Mesothelial cell of epicardium (in vitro differentiated cells): Measurements from ENCODE around the gene TSPEAR. TPM values are rescaled to one million over a fixed set of nuclear protein-coding genes. Genes with fewer than 3 reads are reported as not detected.

Experiments used
- DNase-seq, 2 experiments: peaks; one replicate each; pipeline ENCODE4 v3.0.0; 2021; ENCODE audit warnings: low spot score in 2 of 2; ENCODE audit not compliant: unreplicated experiment in 2 of 2
- H3K27ac Mint-ChIP-seq: 2 replicates; pipeline ENCODE4 v1.8.0; 2021; ENCODE audit warnings: mixed read lengths
- H3K27me3 Mint-ChIP-seq: 2 replicates; pipeline ENCODE4 v1.8.0; 2021; ENCODE audit warnings: low read depth, mixed read lengths
- H3K36me3 Mint-ChIP-seq: 2 replicates; pipeline ENCODE4 v1.8.0; 2021; ENCODE audit warnings: mixed read lengths
- H3K4me1 Mint-ChIP-seq: 2 replicates; pipeline ENCODE4 v1.8.0; 2021; ENCODE audit warnings: mixed read lengths
- H3K4me3 Mint-ChIP-seq: 2 replicates; pipeline ENCODE4 v1.8.0; 2021; ENCODE audit warnings: mild to moderate bottlenecking, moderate library complexity, mixed read lengths
- H3K9me3 Mint-ChIP-seq: 2 replicates; pipeline ENCODE4 v1.8.0; 2021; ENCODE audit warnings: mixed read lengths
- total RNA-seq: library from RNA; stranded (reverse); gene quantifications from 3 replicates; pipeline ENCODE4 v1.2.1, GENCODE V29; 2021
- TF ChIP-seq, protein P1 (sequence below): fragments of 200-600 bp; sonication (generic); IDR thresholded peaks from one replicate; pipeline ENCODE4 v1.5.0; 2021; ENCODE audit warnings: antibody characterized with exemption; ENCODE audit not compliant: unreplicated experiment

The TSPEAR gene
- total RNA-seq, 1 donor from 2014 or later: 0.11 TPM

DNA sequence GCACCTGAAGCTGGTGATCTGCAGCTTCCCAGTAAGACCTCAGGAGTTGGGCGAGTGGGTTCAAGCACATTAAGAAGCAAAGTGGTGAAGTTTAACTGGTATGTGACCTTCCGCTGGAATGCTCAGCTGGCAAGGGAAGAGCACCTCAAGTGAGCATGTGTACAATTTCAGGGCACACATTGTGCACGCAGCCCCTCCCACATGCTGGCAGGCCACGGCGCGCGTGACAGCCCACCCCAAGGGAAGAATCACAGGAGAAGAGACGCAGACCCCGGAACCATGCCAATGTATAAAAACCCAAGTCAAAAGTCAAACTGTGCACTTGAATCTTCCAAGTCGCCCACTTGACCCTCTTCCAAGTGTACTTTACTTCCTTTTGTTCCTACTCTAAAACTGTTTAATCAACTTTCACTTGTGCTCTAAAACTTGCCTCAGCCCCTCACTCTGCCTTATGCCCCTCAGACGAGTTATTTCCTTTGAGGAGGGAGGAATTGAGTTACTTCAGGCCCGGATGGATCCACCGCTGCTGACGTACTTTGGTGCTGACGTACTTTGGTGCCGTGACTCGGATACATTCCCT lies 236.0 kb downstream of the TSPEAR start:
- H3K27ac Mint-ChIP-seq: no peak overlapping the region
- no peak overlapping the region for H3K4me3 Mint-ChIP-seq
- no peaks in the 10 kb centered on the region for H3K36me3 Mint-ChIP-seq
- TF ChIP-seq, protein P1, sequence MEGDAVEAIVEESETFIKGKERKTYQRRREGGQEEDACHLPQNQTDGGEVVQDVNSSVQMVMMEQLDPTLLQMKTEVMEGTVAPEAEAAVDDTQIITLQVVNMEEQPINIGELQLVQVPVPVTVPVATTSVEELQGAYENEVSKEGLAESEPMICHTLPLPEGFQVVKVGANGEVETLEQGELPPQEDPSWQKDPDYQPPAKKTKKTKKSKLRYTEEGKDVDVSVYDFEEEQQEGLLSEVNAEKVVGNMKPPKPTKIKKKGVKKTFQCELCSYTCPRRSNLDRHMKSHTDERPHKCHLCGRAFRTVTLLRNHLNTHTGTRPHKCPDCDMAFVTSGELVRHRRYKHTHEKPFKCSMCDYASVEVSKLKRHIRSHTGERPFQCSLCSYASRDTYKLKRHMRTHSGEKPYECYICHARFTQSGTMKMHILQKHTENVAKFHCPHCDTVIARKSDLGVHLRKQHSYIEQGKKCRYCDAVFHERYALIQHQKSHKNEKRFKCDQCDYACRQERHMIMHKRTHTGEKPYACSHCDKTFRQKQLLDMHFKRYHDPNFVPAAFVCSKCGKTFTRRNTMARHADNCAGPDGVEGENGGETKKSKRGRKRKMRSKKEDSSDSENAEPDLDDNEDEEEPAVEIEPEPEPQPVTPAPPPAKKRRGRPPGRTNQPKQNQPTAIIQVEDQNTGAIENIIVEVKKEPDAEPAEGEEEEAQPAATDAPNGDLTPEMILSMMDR: no peak
- no peaks in the 10 kb centered on the region for H3K4me1 Mint-ChIP-seq
- DNase-seq: no peak
- H3K9me3 Mint-ChIP-seq: no peaks in the 10 kb centered on the region
- H3K27me3 Mint-ChIP-seq: peaks cover 1% of the 10 kb centered on the region

DNA sequence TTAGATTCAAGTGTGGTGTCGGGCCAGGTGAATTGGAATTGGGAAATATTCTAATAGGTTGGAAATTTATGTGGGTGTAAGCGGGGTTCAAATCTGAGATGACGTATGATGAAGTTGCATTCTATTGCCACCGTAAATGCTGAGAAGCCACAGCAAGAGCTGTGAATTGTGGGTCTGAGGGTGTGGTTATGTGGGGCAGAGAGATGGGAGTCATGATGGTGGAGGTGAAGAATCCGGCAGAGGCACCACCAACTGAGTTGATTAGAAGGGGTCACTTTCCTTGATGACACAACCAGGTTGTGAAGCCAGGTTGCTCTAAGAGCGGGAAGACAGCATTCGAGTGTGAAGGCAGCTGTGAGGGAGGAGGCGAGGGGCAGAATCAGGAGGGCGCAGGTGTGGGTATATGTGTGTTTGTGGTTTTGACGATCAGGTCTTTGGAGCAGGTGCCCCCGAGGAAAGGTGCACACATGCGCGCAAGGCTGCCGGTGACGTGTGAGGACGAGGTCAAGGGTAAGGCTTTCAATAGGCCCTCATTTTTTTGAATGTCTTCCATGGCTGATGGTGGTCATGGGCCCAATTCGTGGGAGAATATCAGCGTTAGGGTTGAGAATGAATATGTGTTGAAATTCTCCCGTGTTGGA lies 237.3 kb downstream of the TSPEAR start:
- H3K36me3 Mint-ChIP-seq: no peaks in the 10 kb centered on the region
- no peak overlapping the region for H3K4me3 Mint-ChIP-seq
- peaks cover 1% of the 10 kb centered on the region for H3K27me3 Mint-ChIP-seq
- no peaks in the 10 kb centered on the region for H3K9me3 Mint-ChIP-seq
- DNase-seq: no peak
- TF ChIP-seq, protein P1: no peak
- H3K27ac Mint-ChIP-seq: no peak overlapping the region
- no peaks in the 10 kb centered on the region for H3K4me1 Mint-ChIP-seq

DNA sequence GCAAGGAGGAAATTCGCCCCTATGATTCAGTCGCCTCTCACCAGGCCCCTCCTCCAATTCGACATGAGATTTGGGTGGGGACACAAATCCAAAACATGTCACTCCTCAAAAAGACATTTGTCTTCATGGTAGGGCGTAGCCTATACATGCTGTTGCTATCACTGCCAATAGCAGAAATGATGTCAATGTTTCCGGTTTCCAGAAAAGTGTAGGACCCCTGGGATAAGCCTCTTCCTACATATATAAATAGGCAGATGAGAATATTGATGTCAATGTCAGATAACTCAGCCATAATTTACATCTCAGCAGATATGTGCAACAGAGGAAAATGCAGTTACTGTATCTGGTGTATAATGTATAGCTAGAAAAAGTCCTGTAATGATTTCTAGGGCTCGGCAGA lies 239.4 kb downstream of the TSPEAR start:
- H3K36me3 Mint-ChIP-seq: no peaks in the 10 kb centered on the region
- no peak overlapping the region for H3K27ac Mint-ChIP-seq
- H3K4me1 Mint-ChIP-seq: no peaks in the 10 kb centered on the region
- H3K27me3 Mint-ChIP-seq: peaks cover 1% of the 10 kb centered on the region
- no peaks in the 10 kb centered on the region for H3K9me3 Mint-ChIP-seq
- TF ChIP-seq, protein P1: no peak
- DNase-seq: no peak
- no peak overlapping the region for H3K4me3 Mint-ChIP-seq

DNA sequence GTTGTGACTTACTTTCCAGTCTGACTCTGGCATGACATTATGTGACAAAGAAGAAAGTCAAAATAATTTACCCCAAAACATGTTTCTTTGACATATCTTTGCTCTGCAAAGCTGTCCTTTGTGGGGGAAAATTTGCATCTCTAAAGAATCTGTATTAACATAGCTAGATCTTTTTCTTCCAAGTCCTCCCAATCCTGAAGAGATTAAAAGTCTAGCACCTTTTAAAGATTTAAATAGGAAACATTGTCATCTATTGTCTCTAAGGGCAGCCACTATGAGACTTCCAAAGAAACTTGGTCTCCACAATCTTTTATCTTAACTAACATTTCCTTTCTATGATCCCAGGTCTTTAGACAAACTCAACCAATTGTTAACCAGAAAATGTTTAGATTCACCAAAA lies 240.0 kb downstream of the TSPEAR start:
- H3K4me1 Mint-ChIP-seq: no peaks in the 10 kb centered on the region
- H3K4me3 Mint-ChIP-seq: no peak overlapping the region
- H3K9me3 Mint-ChIP-seq: no peaks in the 10 kb centered on the region
- H3K27me3 Mint-ChIP-seq: peaks cover 1% of the 10 kb centered on the region
- DNase-seq: no peak
- H3K36me3 Mint-ChIP-seq: no peaks in the 10 kb centered on the region
- TF ChIP-seq, protein P1: no peak
- no peak overlapping the region for H3K27ac Mint-ChIP-seq

DNA sequence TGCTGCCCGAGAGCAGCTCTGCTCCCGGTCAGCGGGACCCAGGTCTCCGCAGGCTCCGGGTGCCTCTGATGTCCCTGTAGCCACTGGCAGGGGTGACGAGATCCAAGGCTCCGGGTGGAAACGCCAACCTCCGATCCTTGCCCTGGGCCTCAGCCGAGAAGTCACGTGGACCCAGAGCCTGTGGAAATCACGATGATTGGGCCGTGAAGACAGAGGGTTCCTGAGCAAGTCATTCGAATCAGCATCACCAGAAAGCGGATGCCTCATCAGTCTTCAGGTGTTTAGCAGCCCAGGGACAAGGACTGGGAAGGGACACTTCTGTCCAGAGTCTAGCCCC lies 243.5 kb downstream of the TSPEAR start:
- no peaks in the 10 kb centered on the region for H3K4me1 Mint-ChIP-seq
- H3K27me3 Mint-ChIP-seq: peaks cover 1% of the 10 kb centered on the region
- H3K9me3 Mint-ChIP-seq: no peaks in the 10 kb centered on the region
- no peak for DNase-seq
- no peak overlapping the region for H3K27ac Mint-ChIP-seq
- H3K36me3 Mint-ChIP-seq: no peaks in the 10 kb centered on the region
- TF ChIP-seq, protein P1: no peak
- no peak overlapping the region for H3K4me3 Mint-ChIP-seq
